ENCODE results near the gene ASAP3. TPM values are rescaled to one million over a fixed set of nuclear protein-coding genes. Genes with fewer than 3 reads are reported as not detected.

The ASAP3 gene
- total RNA-seq, 4 donors from 2014 or later: 21.3 to 37.7 (median 31.0) TPM

DNA sequence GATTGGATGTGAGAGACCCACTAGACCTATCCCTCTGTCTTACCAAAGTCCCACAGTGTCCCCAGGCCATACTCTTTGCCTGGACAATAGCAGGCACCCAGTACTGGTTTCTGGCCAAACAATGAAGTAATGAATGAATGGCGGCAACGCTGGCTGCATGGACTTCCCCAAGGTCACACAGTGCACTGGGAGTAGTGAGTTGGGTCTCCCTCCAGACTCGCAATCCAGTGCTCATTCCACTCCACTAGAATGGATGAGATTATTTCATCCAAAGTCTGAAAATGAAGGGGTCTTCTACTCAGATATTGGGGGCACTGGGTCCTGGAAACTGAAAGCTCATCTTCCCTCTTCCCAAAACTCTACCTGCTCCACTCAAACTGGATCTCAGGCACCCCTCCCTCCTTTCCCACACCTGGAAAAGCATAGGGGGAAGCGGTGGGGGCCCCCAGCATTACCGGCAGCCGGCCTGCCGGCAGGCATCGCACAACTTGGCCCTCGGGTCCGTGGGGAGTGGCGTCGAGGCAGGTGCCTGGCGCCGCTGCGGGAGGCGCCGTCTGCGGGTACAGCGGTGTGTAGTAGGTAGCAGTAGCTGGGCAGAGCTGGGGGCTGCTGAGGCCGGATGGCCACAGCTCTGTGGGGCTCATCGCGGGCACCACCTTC, 46.2 kb upstream of the ASAP3 start:
- no peak for TF ChIP-seq EP300 (IDR thresholded peaks at IDR 0.05)
- TF ChIP-seq POLR2A (IDR thresholded peaks at IDR 0.05): no peak
- TF ChIP-seq POLR2AphosphoS5 (IDR thresholded peaks at IDR 0.05): no peak
- TF ChIP-seq, protein P1, sequence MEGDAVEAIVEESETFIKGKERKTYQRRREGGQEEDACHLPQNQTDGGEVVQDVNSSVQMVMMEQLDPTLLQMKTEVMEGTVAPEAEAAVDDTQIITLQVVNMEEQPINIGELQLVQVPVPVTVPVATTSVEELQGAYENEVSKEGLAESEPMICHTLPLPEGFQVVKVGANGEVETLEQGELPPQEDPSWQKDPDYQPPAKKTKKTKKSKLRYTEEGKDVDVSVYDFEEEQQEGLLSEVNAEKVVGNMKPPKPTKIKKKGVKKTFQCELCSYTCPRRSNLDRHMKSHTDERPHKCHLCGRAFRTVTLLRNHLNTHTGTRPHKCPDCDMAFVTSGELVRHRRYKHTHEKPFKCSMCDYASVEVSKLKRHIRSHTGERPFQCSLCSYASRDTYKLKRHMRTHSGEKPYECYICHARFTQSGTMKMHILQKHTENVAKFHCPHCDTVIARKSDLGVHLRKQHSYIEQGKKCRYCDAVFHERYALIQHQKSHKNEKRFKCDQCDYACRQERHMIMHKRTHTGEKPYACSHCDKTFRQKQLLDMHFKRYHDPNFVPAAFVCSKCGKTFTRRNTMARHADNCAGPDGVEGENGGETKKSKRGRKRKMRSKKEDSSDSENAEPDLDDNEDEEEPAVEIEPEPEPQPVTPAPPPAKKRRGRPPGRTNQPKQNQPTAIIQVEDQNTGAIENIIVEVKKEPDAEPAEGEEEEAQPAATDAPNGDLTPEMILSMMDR (IDR thresholded peaks at IDR 0.05): no peak
- Histone ChIP-seq H3K9me3 (no peaks in the 10 kb centered on the region), H3K27me3 (peaks cover 52% of the 10 kb centered on the region), H3K4me3 (peak overlapping the region; percentile 28 to 57), H3K36me3 (no peaks in the 10 kb centered on the region), H3K27ac (no peak overlapping the region), H3K4me1 (peaks cover 7 to 39% (median 27%) of the 10 kb centered on the region in 3 donors)
- no CpG with 5 or more reads among the region's 22 CpGs for WGBS, 2 donors (ENCODE audit: low coverage in 1 of 2)
- no peak for ATAC-seq

DNA sequence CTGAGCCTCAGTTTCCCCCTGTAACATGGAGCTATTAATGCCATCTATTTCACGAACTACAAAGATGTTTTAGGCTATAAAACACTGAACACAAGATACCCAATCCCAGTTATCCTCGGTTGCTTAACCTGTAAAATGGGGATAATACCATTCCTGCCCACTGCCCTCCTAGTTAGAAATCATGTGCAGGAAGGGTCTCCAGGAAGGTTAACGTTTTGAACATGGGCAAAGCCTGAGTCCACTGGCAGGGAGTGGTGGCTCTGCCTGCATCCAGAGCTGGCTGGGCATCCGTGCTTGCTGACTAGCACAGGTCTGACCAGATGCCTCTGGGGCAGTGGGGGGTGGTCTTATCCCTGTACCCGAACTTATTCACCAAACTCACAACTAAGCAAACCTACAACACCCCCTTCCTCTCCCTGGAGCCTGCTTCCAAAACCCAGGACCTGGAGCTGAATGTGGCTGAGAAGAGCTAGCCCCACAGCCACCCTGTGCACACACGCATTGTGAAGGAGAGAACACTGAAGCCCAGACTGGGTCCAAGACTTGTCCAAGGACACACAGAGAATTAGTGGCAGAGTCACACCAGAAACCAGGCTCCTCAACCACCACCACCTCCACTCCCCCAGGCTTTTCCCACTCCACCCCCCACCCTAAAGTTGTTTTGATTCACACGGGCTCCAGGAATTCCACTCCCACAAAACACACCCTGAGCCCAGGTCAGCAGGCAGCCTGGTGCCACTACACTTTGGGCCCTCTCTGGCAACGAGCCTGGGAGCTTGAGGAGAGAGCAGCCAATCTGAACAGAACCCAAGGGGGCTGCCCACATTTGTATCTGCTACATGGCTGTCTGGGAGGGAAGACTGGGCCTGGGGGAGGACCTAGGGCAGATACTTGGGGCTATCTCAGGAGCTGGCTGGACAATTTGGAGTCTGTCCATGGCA, 45.4 kb upstream of the ASAP3 start:
- Histone ChIP-seq H3K27me3 (peaks cover 52% of the 10 kb centered on the region), H3K4me1 (peaks cover 7 to 39% (median 27%) of the 10 kb centered on the region in 3 donors), H3K27ac (no peak overlapping the region), H3K36me3 (no peaks in the 10 kb centered on the region), H3K4me3 (no peak overlapping the region), H3K9me3 (no peaks in the 10 kb centered on the region)
- TF ChIP-seq EP300 (IDR thresholded peaks at IDR 0.05) (no peak), POLR2AphosphoS5 (IDR thresholded peaks at IDR 0.05) (no peak), POLR2A (IDR thresholded peaks at IDR 0.05) (no peak)
- TF ChIP-seq, protein P1 (IDR thresholded peaks at IDR 0.05): no peak
- ATAC-seq: no peak
- 47 to 66% methylated on average over 3 to 5 of the region's 8 CpGs for WGBS, 2 donors (ENCODE audit: low coverage in 1 of 2)

DNA sequence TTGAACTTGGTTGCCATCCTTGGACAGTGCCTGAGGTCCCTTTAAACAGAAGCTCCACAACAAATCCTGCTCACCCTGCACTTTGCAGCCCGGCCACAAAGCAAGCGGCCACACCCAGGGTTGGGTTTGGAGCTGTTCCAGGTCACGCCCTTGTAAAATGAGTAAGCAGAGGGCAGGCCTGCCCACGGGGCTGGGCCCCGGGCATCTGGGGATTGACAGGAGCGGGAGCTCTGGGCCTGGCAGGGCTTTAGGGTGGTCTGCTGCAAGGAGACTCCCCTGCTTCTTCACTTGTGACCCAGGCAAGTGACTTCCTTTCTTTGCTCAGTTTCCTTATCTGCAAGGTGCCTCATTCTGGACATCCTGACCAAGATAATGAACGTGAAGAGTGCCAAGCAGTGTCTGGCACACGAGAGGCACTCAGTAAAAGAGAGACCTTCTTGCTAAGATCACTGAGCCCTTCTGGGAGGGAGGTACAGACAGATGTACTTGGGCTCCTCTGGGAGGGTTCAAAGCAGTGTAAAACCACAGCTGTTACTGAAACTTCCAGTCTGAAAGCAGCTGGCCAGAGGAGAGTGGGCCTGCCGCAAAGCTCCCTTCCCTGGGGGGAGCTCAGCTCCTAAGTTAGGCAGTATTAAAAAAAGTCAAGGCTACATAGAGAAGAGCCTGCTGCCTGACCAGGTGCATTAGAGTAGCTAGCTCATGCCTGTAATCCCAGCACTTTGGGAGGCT, 44.4 kb upstream of the ASAP3 start:
- H3K4me3 ChIP-seq: no peak overlapping the region
- peak; percentile 42 for ATAC-seq
- peaks cover 7 to 39% (median 27%) of the 10 kb centered on the region in 3 donors for H3K4me1 ChIP-seq
- no peaks in the 10 kb centered on the region for H3K36me3 ChIP-seq
- peaks cover 52% of the 10 kb centered on the region for H3K27me3 ChIP-seq
- TF ChIP-seq POLR2AphosphoS5 (IDR thresholded peaks at IDR 0.05) (no peak), POLR2A (IDR thresholded peaks at IDR 0.05) (no peak), EP300 (IDR thresholded peaks at IDR 0.05) (no peak)
- TF ChIP-seq, protein P1 (IDR thresholded peaks at IDR 0.05): no peak
- H3K27ac ChIP-seq: no peak overlapping the region
- WGBS, 2 donors (ENCODE audit: low coverage in 1 of 2): 24 to 56% methylated on average over 1 to 3 of the region's 9 CpGs
- no peaks in the 10 kb centered on the region for H3K9me3 ChIP-seq

DNA sequence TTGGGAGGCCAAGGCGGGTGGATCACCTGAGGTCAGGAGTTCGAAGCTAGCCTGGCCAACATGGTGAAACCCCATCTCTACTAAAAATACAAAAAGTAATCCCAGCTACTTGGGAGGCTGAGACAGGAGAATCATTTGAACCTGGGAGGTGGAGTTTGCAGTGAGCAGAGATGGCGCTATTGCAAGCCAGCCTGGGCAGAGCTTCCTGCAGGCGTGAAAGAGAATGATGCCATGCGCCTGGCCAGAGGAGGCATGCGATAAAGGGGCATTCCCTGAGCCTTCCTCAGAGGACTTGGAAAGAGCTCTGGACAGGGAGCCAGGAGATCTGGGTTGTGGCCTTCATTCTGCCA, 43.9 kb upstream of the ASAP3 start:
- Histone ChIP-seq H3K27ac (no peak overlapping the region), H3K27me3 (peaks cover 52% of the 10 kb centered on the region), H3K4me3 (no peak overlapping the region), H3K9me3 (no peaks in the 10 kb centered on the region), H3K36me3 (no peaks in the 10 kb centered on the region), H3K4me1 (peaks cover 7 to 39% (median 27%) of the 10 kb centered on the region in 3 donors)
- TF ChIP-seq POLR2A (IDR thresholded peaks at IDR 0.05) (no peak), EP300 (IDR thresholded peaks at IDR 0.05) (no peak), POLR2AphosphoS5 (IDR thresholded peaks at IDR 0.05) (no peak)
- TF ChIP-seq, protein P1 (IDR thresholded peaks at IDR 0.05): no peak
- 60 to 70% methylated on average over 1 to 5 of the region's 6 CpGs for WGBS, 2 donors (ENCODE audit: low coverage in 1 of 2)
- no peak for ATAC-seq

Measured in gastroesophageal sphincter (tissue), 4 donors.